ENCODE results near the gene SGPP1.
A peak's percentile ranks its signal among the peaks of the same experiment; 100 is the strongest.
"Not testable (repeated sequence)": the region's sequence is repeated elsewhere in the genome, so short reads cannot be mapped to it uniquely, and the experiment has no call there.

SGPP1 gene

DNA sequence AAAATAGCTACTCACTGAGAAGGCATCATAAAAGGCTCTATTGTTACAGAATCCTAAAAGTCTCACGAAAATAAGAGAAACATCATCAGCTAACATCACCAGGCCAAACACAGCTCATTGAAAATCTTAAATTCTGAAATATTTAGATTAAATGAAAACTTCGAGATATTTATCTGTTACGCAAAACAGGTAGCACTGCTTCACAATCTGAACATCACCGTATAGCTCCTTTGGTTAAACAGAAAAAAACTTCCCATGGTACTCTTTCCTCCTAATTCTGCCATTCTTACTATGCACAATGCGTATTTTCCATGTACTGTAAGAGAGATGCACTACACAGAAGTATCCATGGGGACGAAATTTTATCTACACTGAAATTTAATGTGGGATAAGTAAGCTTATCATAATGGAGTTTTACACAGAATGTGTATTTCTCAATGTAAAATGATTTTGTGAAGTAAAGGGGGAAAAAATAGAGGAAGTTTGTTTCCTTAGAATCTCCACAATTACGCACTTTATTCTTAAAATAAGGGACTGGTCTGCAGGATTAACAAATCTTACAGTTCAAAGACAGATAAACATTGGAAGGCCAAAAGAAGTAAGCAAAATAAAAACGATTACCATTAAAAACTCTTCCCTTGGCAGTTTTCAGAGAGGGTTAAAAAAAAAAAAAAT is 1.9 kb downstream of the SGPP1 start:
- no peak for DNase-seq

DNA sequence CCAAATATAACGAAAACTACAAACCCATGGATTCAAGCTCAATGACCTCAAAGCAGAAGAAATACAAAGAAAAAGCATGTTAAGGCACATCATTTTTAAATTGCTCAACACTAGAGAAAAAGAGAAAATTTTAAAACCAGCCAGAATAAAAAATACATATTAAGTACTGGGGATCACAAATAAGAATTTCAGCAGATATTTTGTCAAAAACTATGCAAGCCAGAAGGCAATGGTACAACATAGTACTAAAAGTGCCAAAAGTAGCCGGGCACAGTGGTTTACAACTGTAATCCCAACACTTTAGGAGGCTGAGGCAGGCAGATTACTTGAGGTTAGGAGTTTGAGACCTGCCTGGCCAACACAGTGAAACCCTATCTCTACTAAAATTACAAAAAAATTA is 10.2 kb downstream of the SGPP1 start:
- peak; percentile 60 for DNase-seq

DNA sequence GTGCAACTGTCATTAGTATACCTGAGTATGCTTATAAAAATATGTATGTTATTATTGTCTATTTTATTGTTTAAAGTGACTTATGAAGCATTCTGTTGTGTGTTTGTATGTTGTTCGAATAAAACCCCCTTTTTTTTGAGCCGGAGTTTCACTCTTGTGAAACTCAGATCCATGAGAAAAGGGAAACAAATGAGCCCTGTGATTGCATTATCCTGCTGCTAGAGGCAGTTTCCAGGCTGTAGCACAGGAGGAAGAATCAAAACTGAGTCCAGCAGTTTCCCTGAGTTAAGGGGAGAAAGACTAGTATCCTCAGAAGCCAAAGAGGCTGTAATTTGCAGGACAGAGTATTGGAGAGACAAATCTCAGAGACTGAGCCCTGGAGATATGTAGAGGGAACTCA is 12.5 kb downstream of the SGPP1 start:
- DNase-seq = no peak

DNA sequence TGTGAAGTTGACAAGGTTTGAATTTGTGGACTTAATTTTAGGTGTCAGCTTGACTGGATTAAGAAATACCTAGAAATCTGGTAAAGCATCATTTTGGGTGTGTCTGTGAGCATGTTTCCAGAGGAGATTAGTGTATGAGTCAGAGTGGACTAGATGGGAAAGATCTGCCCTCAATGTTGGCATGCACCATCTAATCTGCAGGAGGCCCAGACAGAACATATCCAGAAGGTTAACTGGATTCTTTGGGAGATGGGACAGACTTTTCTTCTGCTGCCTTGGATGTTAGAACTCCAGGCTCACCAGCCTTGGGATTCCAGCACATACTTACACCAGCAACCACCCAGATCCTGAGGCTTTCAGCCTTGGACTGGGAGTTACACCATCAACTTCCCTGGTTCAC is 14.1 kb downstream of the SGPP1 start:
- DNase-seq = peak; percentile 66

DNA sequence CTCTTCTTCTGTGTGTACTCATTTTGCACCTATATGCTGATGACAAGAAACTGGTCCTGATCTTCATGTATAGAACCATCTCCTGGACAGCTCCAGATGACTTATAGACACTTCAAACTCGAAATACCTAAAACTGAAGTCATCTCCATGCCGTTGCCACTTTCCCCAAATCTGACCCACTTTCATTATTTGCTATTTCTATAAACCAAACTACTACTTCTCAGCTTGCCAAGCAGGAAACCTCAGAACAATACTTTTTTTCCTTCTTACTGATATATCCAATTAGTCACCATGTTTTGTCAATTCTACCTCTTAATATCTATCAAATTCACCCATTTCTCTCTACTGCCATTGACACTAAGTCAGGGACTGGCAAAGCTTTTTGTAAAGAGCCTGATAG is 14.8 kb downstream of the SGPP1 start:
- DNase-seq = no peak

DNA sequence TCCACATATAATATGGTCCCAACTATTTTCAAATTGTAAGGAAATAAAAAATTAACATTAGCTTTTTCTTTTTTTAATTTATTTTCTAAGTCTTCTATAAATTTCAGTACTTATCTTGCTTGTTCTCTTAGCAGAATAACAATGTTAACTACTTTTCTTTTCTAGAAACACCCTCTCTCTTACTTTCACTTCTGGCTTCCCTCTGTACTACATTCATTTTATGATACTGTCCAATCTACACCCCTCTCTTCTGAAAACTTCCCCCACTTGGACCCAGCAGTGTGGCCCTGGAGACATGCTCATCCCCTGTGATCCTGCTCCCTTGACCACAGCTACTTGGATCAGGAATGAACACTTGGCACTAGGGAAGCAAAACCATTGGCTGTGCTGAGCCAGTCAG is 15.7 kb downstream of the SGPP1 start:
- no peak for DNase-seq

DNA sequence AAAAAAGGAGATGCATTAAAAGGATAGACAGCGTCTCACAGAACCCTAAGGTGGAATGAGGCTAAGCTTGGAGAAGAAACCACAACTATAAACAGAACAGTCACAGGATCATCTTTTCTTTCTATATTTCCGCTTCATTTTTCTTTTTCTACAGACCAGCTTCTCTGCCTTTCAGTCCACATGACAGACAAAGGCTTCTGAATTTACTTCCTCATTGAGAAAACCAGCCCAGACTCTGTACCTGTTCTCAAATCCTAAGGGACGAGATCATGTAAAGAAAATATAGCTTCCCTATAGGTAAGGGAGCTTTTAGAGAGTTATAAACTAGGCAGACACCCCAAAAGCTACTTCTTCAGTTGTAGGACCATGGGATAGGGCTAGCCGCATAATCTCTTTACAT is 17.4 kb downstream of the SGPP1 start:
- DNase-seq = no peak

DNA sequence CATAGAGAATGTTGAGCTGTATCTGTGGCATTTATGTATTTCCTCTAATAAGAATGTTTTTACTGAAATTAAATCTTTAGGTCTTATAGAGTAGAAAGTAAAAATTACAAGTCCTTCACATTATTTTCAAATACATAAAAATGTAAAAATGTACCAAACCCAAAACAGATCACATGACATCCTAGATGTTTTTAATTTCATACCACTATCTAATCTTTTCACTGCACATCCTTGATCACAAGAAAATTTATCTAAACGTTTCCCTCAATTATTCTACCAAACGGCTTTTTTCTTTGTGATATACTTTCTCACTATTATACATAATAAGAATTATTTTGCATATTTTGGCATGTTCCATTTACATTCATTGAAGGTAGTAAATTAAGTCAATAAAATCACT is 18.3 kb downstream of the SGPP1 start:
- DNase-seq = no peak

DNA sequence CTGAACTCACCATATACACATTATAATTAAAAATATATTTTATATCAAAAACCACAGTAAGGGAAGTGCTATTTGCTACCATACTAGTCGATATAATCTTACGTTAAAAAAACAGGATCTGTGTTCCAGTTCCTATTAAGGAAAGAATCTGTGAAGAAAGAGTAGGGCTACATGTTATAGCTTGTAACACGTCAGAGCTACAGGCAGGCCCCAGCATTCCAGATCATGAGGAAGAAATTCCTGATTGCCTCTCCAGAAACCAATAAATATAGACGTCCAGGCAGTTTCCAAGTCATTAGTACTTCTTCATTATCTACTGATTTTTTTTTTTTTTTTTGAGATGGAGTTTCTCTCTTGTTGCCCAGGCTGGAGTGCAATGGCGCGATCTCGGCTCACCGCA is 20.6 kb downstream of the SGPP1 start:
- DNase-seq = no peak

DNA sequence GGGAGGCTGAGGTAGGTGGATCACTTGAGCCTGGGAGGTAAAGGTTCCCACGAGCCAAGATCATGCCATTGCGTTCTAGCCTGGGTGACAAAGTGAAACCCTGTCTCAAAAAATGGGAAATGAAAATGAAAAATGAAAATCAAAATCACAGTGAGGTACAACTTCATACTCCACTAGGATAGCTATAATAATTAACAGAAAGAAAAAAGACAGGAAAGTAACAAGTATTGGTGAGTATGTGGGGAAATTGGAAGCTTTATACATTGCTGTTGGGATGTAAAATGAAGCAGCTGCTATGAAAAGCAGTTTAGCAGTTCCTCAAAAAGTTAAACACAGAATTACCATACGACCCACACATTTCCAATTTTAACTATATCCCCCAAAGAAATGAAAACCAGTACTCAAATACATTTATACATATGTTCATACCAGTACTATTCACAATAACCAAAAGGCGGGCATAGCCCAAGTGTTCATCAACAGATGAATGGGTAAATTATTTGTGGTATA is 22.2 kb downstream of the SGPP1 start:
- DNase-seq = no peak

DNA sequence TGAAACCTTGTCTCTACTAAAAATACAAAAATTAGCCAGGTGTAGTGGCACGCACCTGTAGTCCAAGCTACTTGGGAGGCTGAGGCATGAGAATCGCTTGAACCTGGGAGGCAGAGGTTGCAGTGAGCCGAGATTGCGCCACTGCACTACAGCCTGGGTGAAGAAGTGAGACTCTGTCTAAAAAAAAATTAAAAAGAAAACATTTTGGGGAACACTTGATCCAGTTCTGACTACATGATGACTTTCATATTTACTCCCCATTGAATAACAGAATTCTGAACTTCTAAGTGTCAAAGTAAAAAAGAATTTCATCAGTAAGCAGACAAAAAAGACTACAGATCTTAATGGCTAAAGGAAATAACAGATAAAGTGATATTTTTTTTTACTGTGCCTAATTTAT is 25.3 kb downstream of the SGPP1 start:
- not testable (repeated sequence) for DNase-seq

DNA sequence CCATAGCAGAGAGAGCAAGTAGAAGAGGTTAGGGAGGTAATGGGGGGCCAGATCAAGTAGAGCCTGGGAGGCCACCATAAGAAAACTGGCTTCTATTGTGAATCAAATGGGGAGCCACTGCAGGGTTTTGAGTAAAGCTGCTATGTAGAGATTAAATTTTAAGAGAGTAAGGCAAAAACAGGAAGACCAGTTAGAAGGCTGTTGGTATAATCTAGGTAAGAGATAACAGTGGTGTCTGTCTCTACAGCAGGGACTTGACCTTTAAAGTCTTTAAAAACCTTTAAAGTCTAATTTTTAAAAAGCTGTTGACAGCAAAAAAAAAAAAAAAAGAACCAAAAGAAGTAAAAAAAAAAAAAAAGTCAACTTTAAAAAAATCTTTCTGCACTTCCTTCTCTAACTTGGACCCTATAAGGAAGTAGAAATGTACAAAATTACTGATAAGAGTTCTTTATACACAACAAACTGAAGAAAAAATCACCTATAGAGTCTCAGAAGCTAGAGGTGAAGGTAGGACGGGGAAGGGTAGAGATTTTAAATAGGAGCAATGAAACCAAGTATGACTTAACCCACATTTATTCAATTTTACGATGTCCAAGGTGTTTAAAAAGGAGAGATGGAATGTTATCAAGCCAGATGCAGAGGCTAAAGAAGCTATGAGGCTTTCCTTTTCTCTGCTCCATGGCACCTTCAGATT is 26.1 kb downstream of the SGPP1 start:
- DNase-seq = no peak

DNA sequence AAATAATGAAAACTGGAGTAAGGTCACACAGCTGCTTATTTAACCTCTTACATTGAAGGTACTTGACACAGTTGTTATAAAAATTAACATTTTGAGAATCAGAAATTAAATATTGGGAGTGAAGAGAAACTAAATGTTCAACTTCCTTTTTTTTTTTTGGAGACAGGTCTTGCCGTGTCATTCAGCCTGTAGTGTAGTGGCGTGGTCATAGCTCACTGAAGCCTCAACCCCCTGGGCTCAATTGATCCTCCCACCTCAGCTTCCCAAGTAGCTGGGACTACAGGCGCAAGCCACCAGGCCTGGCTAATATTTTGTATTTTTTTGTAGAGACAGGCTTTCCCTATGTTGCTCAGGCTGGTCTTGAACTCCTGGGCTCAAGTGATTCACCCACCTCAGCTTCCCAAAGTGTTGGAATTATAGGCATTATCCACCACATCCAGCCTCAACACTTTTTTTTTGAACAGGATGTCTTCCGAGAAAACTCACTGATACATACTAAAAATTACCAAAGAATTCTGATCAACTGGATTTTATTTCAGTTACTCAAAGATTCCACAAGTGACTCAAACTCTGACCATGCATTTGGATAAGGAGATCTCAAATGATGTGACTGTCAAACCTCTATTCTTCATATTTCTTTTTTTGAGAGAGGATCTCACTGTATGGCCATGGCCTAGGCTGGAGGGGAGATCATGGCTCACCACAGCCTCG is 35.4 kb downstream of the SGPP1 start:
- DNase-seq = no peak

DNA sequence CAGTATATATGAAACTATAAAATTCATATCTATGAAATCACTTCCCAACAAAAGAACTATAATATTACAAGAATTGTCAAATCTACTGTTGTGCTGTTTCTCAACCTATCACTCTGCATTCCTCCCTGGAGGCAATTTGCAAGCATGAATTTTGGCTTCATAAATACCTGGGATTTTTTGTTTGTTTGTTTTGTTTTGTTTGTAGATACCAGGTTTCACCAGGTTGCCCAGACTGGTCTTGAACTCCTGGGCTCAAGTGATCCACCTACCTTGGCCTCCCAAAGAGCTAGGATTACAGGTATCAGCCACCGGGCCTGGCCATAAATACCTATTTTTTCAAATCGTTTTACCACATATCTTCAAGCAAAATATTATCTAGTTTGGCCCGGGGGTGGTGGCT is 38.7 kb downstream of the SGPP1 start:
- DNase-seq = no peak

DNA sequence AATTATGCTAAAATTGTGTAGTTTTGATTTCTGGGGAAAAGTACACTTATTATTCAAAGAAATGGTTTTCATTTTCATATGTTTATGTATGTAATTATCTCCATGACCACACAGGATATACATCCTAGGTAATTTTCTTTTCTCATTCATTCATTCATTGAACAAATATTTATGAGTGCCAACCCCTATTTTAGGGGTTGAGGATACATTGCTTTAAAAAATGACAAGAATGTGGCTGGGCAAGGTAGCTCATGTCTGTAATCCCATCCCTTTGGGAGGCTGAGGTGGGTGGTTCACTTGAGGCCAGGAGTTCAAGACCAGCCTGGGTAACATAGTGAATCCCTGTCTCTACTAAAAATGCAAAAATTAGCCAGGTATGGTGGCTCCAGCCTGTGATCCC is 40.9 kb downstream of the SGPP1 start:
- no peak for DNase-seq

DNA sequence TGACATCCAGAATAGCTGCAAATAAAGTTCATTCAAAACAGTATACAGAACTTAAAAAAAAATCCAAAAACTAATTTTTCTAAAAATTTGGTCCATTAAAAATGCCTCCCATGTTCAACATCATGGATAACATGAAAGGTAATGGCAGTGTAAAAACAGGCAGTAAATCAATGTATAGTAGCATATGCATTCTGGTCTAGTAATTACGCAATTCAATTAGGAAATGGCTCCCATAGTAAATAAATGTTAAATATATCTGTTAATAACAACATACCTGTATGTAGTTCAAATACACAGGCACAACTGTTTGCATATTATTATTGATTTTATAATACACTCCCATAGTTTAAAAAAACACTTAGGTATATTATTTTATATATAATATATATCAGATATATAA is 42.5 kb downstream of the SGPP1 start:
- DNase-seq = no peak

DNA sequence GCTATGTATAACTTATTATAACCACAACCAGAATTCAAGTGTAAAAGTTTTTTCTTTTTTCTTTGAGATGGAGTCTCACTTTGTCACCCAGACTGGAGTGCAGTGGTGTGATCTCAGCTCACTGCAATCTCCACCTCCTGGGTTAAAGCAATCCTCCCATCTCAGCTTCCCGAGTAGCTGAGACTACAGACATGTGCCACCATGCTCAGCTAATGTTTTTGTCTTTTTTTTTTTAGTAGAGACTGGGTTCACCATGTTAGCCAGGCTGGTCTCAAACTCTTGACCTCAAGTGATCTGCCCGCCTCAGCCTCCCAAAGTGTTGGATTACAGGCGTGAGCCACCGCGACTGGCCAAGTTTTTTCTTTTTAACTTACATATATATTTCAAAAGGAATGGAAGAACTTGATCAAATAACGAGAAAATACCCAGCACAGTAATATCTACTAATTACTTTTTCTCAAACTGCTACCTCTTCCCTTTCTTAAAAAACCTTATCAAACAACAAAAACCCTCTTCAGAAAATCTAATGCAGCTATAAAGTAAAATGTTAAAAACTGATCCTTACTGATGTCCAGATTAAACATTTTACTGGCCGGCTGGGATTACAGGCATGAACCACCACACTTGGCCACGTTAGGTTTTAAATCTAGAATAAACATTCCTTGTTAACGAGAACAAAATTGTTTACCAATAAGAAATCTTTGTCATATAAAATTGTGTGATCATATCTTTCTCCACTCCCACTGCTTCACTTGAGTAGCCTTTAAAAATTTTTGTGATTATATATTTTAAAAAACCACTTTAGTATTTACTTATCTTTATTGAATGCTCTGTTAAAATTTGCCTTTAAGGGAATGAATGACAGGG is 44.9 kb downstream of the SGPP1 start:
- DNase-seq = no peak

DNA sequence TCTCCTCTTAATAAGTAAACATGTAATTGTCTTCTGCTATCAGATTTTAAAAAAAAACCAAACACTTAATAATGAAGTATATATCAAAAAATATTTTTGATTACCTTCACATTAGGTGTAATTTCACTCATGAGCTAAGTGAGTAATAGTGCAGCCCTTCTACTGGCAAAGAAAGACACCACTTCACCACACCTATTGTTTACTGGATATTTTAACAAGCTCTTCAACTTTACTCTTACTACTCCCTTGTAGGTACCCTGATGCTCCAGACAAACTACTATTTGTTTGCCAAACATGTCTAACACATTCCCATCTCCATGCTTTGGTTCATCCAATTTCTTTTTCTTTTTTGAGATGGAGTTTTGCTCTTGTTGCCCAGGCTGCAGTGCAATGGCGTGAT is 49.3 kb downstream of the SGPP1 start:
- DNase-seq = no peak

DNA sequence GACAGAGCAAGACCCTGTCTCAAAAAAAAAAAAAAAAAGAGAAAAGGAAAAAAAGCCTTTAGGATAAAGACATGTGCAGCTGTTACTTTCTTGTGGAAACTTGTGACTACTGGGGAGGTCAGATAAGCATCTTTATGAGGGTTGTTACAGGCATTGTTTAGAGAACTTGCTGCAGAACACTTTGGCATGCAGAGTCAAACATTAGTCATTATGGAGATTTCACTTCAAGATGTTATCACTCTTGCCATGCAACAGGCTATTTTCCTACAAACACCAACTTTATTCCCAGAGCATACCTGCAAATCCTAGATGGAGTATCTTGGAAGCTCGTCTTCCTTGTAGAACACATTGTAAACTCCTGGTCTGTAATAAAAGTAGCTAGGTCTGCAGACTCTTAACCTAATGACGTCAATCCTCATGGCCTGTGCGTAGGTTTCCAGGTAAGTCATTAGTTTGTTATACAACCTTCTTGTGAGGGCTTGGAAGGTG is 49.9 kb downstream of the SGPP1 start:
- peak; percentile 66 for DNase-seq

DNA sequence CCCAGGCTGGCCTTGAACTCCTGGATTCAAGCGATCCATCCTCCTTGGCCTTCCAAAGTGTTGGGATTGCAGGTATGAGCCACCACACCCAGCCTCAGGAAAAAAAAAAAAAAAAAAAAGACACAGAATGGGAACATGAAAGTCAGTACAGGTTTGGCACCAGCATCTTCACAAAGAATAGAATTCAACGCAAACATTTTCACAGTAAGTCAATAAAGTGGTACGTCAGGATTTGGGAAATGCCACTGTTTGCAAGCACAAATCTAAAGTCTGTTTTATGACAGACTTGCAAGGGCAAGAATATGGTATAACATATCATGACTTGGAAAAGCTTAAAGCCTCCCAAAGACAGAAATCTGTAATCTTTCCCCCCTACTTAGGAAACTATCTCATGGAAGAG is 51.2 kb downstream of the SGPP1 start:
- DNase-seq = no peak

DNA sequence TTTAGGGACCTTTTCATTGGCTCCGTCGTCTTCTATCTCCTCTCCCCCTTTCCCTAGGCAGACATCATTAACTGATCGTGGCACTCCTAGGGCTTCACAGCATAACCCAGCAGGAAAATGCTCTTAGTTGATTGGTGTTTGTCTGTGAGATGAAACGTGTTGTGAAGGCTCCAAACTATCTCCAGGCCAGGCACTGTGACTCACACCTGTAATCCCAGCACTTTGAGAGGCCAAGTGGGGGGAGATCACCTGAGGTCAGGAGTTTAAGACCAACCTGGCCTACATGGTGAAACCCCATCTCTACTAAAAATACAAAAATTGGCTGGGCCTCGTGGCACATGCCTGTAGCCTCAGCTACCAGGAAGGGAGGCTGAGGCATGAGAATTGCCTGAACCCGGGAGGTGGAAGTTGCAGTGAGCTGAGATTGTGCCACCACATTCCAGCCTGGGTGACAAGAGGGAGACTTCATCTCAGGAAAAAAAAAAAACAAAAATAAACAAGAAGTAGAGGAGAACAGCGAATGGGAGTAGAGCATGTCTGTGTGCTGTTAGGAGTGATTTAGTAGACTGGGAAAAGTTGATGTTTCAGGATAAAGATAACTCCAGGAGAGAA is 53.9 kb downstream of the SGPP1 start:
- DNase-seq = no peak

DNA sequence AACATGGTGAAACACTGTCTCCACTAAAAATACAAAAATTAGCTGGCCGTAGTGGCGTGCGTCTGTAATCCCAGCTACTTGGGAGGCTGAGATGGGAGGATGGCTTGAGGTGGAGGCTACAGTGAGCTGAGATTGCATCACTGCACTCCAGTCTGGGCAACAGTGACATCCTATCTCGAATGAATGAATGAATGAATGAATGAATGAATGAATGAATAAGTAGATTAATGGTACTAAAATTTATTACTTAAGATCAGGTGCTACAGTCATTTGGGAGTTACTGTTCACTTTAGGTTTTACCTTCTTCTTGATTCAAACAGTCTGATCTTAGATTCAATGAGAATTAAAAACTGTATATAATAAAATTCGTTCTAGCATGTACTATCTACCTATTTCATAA is 54.6 kb downstream of the SGPP1 start:
- DNase-seq = no peak

Data from HCEC 1CT (cell line).